ENCODE results near the gene SPR.

SPR gene

GRCh38 chr2:72895759-72896281 lies 8.6 kb downstream of the SPR start:
- ATAC-seq (ENCODE audit: insufficient read depth, low read depth) = no peak
- no peak for TF ChIP-seq EZH2 (IDR thresholded peaks at IDR 0.05; ENCODE audit: borderline replicate concordance, low read depth, low read length, severe bottlenecking)
- TF ChIP-seq CTCF (IDR thresholded peaks at IDR 0.05; ENCODE audit: borderline replicate concordance, extremely low read depth, low read length, poor library complexity, severe bottlenecking) = no peak
- no peak overlapping the region for H3K4me3 ChIP-seq (ENCODE audit: low read depth in 1 of 2, low read length in 2 of 2)
- no peaks in the 10 kb centered on the region for H3K36me3 ChIP-seq (ENCODE audit: insufficient read depth, low read length)
- no peak for DNase-seq
- H3K27me3 ChIP-seq (ENCODE audit: insufficient read depth, low read length, poor library complexity) = peaks cover 9% of the 10 kb centered on the region
- no peaks in the 10 kb centered on the region for H3K9me3 ChIP-seq (ENCODE audit: insufficient read depth, low read length, severe bottlenecking)
- no peaks in the 10 kb centered on the region for H3K79me2 ChIP-seq (ENCODE audit: insufficient read depth, low read length)
- H2AFZ ChIP-seq (ENCODE audit: low read depth, low read length) = no peak overlapping the region
- H3K27ac ChIP-seq (ENCODE audit: low read length) = no peak overlapping the region
- no peaks in the 10 kb centered on the region for H3K4me1 ChIP-seq (ENCODE audit: insufficient read depth, low read length)
- peaks cover 8% of the 10 kb centered on the region; the same call in 1 of the 2 replicates for H4K20me1 ChIP-seq (ENCODE audit: insufficient read depth, low read length)
- no peak overlapping the region for H3K4me2 ChIP-seq (ENCODE audit: insufficient read depth, low read length)
- H3K9ac ChIP-seq (ENCODE audit: low read depth, low read length) = no peak overlapping the region

- H4K20me1 ChIP-seq (ENCODE audit: insufficient read depth, low read length) = peaks cover 8% of the 10 kb centered on the region; the same call in 1 of the 2 replicates
Measured at GRCh38 chr2:72896446-72896845, 9.2 kb downstream of the SPR start.

GRCh38 chr2:72897785-72898584 lies 10.8 kb downstream of the SPR start:
- no peak overlapping the region for H3K9ac ChIP-seq (ENCODE audit: low read depth, low read length)
- no peak overlapping the region for H3K4me2 ChIP-seq (ENCODE audit: insufficient read depth, low read length)
- TF ChIP-seq EZH2 (IDR thresholded peaks at IDR 0.05; ENCODE audit: borderline replicate concordance, low read depth, low read length, severe bottlenecking) (no peak), CTCF (IDR thresholded peaks at IDR 0.05; ENCODE audit: borderline replicate concordance, extremely low read depth, low read length, poor library complexity, severe bottlenecking) (no peak)
- H4K20me1 ChIP-seq (ENCODE audit: insufficient read depth, low read length) = peaks cover 3% of the 10 kb centered on the region; the same call in 1 of the 2 replicates
- no peaks in the 10 kb centered on the region for H3K79me2 ChIP-seq (ENCODE audit: insufficient read depth, low read length)
- H3K4me1 ChIP-seq (ENCODE audit: insufficient read depth, low read length) = no peaks in the 10 kb centered on the region
- H2AFZ ChIP-seq (ENCODE audit: low read depth, low read length) = no peak overlapping the region
- ATAC-seq (ENCODE audit: insufficient read depth, low read depth) (no peak), DNase-seq (no peak)
- H3K27ac ChIP-seq (ENCODE audit: low read length) = no peak overlapping the region
- no peaks in the 10 kb centered on the region for H3K9me3 ChIP-seq (ENCODE audit: insufficient read depth, low read length, severe bottlenecking)
- peaks cover 9% of the 10 kb centered on the region for H3K27me3 ChIP-seq (ENCODE audit: insufficient read depth, low read length, poor library complexity)
- H3K36me3 ChIP-seq (ENCODE audit: insufficient read depth, low read length) = no peaks in the 10 kb centered on the region
- H3K4me3 ChIP-seq (ENCODE audit: low read depth in 1 of 2, low read length in 2 of 2) = no peak overlapping the region

More at GRCh38 chr2:72896446-72896845, 9.2 kb downstream of the SPR start:
- ATAC-seq (ENCODE audit: insufficient read depth, low read depth) = no peak
- H3K79me2 ChIP-seq (ENCODE audit: insufficient read depth, low read length) = no peaks in the 10 kb centered on the region
- H3K27ac ChIP-seq (ENCODE audit: low read length) = no peak overlapping the region
- H3K9ac ChIP-seq (ENCODE audit: low read depth, low read length) = no peak overlapping the region
- H3K36me3 ChIP-seq (ENCODE audit: insufficient read depth, low read length) = no peaks in the 10 kb centered on the region
- H3K4me1 ChIP-seq (ENCODE audit: insufficient read depth, low read length) = no peaks in the 10 kb centered on the region
- no peak overlapping the region for H3K4me3 ChIP-seq (ENCODE audit: low read depth in 1 of 2, low read length in 2 of 2)
- H3K9me3 ChIP-seq (ENCODE audit: insufficient read depth, low read length, severe bottlenecking) = no peaks in the 10 kb centered on the region
- peaks cover 9% of the 10 kb centered on the region for H3K27me3 ChIP-seq (ENCODE audit: insufficient read depth, low read length, poor library complexity)
- DNase-seq = no peak
- H3K4me2 ChIP-seq (ENCODE audit: insufficient read depth, low read length) = no peak overlapping the region
- TF ChIP-seq EZH2 (IDR thresholded peaks at IDR 0.05; ENCODE audit: borderline replicate concordance, low read depth, low read length, severe bottlenecking) = no peak
- no peak for TF ChIP-seq CTCF (IDR thresholded peaks at IDR 0.05; ENCODE audit: borderline replicate concordance, extremely low read depth, low read length, poor library complexity, severe bottlenecking)
- no peak overlapping the region for H2AFZ ChIP-seq (ENCODE audit: low read depth, low read length)
